GM03348 (cell line): ENCODE measurements around the gene ERP27.

Experiments used
- DNase-seq: peaks from one replicate; pipeline ENCODE4 v3.0.0; 2012; ENCODE audit warnings: low spot score

ERP27 gene

DNA sequence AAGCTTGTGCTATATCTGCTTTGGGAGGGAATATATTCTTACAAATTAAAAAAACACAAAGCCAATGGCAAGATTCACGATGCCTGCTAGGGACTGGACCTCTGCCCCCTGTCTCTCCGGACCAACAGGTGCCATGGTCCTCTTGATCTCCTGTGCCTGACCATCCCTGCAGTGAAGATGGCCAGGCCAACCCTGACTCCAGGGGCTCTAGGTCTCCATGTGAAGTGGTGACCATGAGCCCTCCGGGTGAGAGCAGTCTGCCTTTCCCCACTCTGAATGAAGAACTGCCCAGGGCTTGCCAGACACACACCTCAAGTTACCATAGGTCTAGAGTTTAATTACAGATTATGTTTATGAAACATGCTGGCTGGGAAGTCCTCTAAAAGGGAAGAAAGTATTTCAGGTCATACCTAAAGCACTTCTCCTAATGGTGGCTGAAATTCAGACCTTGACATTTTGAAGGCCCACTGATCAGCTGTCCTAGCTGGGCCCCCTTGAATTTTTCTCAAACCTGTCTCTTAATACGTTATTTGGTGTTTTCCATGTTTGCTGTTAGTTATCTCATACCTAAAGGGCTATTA lies 21.7 kb upstream of the ERP27 start:
- DNase-seq = no peak

DNA sequence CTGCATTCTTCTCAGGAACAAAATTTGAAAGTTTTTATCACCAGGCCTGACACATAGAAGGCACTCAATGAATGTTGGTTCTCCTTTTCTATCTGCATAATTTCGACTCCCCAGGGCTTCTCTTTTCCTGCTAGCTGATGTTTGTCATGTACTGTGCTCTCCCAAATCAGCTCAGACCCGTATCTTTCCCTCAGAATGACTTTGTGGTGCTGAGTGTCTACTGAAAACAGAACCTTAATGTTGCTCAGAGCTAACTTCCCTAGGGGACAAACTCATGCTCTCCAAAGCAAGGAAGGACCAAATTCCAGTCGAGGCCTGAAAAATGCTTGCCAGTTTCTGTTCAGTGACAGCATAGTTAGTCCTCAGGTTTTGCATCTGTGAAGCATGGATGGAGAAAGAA lies 21.1 kb upstream of the ERP27 start:
- DNase-seq = no peak

DNA sequence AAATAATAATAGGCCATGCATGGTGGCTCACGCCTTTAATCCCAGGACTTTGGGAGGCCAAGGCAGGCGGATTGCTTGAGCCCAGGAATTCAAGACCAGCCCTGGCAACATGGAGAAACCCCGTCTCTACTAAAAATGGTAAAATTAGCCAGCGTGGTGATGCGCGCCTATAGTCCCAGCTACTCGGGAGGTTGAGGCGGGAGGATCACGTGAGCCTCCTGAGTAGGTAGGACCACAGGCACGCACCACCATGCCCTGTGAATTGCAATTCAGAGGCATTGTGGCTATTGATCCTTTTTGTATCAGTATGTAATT lies 20.7 kb upstream of the ERP27 start:
- no peak for DNase-seq

DNA sequence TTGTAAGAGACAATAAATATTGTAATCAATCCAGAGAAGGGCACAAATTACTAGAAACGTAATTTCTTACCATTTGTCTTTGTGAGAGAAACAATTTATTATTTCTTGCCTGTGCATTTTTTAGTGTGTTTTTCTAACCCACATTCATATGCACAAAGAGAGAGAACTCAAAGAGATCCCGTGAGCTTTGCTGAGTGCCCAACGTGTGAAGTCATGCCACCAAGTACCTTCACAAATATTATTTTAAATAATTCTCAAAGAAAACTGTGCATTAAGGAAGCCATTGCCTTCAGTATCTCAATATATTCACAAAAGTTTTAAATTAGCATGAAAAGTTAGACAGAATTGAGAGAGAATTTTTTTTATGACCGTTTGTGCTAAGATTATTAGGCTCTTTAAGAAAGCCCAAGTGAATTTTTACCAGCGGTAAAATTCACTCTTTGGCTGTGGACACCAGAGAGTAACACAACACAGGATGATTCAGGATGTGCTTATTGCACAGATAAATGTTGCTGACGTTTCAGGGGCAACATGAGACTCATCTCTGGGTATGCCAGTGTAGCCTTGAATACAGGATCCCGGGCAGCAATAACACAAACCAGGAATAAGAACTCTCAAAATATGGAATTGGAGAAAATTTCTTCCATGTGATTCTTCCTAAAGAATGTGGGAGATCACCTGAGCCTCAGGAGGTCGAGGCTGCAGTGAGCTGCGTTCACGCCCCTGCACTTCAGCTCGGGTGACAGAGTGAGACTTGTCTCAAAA lies 20.2 kb upstream of the ERP27 start:
- DNase-seq = no peak

DNA sequence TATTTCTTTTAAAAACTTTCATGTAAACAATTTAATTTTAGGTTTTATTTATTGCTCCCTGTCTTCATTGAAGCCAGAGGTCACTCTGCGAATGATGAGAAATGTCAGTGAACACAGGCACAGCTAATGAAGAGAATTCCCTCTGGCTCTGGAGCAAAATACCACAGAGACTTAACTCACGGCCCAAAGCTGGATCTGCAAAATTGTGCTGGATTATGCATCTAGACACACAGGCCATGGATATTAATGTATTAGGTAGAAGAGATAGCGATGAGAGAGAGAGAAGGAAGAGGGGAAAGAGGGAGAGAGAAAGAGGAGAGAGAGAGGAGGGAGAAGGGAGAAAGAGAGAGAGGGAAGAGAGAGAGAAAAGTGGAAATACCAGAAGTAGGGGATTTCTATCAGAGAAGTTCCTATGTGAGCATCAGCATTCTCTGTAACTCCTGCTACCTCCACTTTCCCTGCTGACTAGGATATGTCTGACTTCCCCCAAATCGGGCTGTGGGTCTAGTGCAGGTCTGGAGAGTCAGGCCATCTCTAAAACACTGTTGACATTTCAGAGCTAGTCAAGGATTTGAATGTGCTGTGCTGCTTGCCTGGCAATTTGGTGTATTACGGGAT lies 19.3 kb upstream of the ERP27 start:
- no peak for DNase-seq

DNA sequence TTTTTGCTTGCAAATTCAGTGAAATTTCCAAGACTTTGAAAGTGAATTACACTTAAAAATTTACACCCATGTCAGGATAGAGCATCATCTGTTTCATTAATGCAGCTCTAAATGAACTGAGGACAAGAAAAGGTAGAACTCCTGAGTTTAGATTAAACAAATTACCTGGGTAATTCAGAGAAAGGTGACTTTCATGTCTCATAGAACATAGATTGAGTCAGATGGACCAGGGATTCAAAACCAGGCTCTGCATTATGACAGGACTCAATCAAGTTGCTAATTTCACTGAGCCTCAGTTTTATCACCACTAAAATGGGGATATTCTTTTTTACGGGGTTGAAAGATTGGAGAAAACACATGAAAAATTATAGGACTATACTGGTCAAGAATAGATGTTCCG lies 18.6 kb upstream of the ERP27 start:
- no peak for DNase-seq

DNA sequence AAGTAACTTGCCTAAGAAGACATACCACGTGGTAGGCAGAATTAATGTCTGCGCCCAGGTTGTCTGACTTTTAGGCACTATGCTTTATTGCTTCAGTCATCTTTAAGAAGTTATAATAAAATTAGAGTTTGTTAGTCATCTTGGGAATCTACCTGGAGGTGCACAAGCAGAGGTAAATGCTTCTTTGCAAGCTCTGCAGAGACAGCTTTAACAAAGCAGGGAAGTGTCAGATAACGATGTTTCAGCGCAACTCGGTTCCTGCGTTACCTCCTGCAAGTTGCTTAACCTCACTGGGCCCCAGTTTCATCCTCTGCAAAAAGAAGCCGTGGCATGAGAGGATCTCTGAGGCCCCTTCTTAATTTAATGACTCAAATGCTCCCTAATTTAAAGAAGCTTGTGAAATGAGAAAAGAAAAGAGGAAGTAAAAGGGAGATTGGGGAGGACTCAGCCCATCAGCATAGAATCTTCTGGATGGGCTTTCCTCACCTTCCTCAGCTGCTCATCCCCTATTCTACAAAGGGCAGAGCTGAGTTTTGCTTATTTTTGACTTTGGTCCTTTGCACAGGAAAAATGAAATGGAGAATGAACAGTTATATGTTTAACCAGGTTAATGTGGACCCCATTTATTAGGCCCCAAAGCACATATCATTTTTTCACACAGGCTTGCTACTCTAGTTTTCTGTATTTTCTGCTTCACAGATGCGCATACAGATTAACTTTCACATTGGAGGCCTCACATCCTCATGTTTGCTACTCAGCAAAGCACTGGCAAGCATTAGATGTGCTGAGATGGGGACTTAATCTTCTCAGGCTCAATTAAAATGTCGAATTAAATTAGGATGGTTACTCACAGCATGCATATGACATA lies 17.9 kb upstream of the ERP27 start:
- DNase-seq = no peak

DNA sequence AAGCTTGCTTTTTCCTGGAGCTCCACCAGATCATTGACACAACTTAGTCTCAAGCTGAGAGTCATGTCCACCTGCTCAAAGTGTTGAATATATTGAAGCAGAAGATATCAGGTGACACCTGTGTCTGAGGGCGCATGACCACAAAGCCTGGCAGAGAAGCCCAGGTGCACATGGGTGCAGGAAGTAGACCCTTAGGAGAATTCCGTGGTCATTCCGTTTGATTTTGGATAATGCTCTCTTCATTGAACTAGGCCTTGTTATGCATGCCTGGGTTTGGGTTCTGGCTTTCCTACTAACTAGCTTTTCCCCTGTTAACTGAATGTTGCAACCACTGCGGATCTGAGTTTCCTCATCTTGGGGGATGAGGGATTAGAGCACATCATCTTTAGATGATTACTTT lies 15.9 kb upstream of the ERP27 start:
- DNase-seq = no peak

DNA sequence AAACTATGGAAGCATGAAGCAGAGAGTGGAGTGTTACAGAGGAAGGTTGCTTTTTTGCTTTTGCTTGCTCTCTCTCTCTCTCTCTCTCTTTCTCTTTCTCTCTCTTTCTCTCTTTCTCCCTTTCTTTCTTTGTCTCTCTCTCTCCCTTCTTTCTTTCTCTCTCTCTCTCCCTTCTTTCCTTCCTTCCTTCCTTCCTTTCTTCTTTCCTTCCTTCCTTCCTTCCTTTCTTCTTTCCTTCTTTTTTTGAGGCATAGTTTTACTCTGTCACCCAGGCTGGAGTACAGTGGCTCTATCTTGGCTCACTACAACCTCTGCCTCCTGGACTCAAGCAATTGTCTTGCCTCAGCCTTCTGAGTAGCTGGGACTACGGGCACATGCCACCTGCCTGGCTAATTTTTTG lies 15.4 kb upstream of the ERP27 start:
- no peak for DNase-seq

DNA sequence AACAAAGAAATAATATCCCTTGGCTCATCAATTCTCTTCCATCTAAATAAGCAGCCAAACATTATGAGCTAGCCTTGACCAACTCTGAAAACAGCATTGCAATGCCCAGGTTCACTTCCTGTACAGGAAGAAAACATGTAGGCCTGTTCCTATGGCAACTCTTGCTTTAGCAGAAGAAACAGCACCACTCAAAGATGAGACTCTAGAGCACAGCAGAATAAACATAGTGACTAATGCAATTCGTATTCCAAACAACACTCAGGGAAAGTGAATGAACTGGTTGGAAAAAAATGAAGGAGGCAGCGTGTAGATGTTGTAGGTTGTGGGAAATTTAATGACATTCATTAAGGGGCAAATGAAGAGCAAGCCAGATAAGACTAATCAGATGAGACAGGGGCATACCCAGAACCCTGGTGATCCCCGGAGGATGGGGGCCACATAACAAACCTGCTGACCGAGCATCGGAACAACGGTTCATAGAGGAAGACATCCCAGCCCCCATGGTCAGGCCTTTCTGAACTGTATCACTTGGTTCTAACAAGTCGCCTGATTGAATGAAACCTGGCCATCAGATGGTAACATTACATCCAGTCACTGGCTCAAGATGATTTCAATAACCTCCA lies 14.1 kb upstream of the ERP27 start:
- DNase-seq = peak; percentile 65

DNA sequence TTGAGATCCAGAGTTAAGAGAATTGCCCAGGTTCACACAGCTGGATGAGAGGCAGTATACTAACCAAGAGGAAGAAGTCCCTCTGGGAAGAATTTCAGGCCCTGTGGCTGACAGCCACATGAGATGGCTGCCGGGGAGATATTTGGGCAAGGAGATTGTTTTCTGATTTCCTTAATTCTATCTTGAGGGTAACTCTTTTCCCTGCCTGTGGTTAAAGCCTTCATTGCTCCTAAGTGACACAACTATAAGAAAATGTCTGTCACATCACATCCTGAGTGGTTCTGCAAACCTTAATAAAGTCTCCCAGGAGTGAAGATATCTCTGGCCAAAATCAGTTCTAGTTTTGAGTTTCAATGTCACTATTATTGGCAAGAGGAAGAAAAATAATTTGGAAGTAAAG lies 13.5 kb upstream of the ERP27 start:
- DNase-seq = no peak

DNA sequence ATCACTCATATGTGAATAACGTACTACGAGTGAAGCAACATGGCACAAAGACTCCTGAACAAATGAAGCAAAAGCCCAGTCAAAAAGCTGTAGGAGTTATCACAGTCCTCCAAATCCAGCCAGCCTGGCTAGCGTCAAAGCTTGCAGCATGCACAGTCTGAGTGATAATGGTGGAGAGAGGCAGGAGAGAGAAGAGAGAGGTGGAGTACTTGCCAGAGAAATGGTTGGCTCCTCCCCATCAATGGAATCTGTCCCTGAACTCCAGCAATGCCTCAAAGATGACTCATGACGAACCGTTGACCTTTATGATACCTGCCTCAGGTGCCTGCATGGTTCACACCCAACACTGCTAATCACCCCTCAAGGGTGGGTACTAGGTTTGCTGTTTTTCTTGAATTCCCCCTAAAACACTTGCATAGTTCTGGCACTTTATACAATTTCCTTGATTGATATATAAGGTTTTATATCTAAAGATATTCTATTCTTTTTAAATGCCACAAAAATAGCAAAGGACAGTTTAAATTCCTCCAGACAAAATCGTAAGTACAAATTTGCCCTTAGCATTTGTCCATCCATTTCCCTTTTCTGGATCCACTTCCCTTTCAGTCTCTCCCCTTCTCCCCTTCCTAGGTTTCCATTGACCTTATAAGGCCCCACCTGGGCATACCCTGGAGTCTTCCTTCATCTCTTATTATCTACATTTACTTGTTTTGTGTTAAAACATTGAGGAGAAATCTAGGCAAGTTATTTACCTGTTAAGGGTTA lies 12.8 kb upstream of the ERP27 start:
- no peak for DNase-seq

DNA sequence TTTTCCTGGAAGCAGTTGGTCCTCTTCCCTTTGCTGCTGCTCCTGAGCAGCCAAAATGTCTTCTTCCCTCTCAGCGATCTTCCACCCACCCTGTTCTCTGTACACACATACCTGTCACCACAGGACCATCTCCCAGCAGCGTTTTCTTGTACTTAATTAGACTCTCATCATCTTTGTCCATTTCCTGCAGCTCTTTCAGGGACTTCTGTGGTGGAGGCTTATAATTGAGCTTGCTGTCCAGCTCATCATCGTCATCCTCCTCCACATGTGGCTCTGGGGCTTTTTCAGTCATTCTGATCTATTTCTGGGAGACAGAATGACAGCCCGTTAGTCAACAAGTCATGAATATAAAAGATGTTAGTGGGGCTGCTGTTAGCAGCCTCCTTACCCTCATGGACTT lies 12.1 kb upstream of the ERP27 start:
- DNase-seq = no peak

DNA sequence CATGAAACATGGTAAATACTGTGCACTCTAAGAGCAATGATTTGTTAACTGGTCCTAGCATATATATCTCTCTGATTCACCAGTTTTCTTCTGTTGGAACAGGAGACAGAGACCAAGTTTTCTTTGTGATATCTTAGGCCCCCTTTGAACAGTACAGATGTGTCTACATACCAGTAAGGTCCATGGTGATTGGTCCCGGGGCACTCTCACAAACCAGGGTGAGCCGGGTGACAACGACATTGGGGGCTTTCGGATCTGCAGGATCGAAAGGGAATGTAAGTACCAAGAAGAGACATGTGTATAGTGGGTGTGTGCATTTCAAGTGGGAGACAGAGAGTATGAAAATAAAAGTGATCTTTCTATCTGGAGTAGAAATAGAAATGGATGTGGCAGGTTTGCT lies 11.3 kb upstream of the ERP27 start:
- DNase-seq = no peak

DNA sequence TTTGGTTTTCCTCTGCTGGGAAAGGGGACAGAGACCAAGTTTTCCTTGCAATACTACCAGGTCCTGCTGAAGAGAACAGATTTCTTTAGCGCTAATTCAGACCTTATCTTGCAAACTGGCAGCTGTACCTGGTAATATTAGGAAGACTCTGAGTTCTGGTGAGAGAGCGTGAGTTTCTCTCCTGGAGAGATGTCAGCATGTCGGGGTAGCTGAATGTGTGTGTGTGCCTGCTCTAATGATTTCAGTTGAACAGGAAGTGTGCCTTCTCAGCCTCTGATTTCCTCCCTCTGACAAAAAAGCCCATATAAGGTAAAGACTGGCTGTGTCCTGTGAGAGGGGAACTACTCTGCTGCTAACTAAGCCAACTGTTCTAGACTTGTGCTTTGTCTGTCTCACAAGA lies 10.3 kb upstream of the ERP27 start:
- DNase-seq = peak; percentile 78

DNA sequence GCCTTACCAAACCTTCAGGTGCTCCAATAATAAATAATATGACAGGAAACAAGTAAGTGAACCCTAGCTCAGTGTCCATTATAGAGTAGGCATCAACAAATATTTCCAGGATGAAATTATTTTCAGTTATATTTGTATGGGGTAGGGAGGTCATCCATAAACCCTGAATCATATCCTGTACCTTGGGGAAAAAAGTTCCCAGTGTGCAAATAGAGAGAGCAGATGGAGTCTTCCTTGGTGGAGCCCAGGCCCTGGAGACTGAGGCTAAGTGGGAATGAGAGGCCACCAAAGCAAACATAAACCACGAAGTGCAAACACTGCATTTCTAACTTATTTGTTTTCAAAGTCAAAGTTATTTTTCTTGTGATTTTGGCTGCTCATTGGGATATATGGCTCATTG lies 8.5 kb upstream of the ERP27 start:
- DNase-seq = no peak

DNA sequence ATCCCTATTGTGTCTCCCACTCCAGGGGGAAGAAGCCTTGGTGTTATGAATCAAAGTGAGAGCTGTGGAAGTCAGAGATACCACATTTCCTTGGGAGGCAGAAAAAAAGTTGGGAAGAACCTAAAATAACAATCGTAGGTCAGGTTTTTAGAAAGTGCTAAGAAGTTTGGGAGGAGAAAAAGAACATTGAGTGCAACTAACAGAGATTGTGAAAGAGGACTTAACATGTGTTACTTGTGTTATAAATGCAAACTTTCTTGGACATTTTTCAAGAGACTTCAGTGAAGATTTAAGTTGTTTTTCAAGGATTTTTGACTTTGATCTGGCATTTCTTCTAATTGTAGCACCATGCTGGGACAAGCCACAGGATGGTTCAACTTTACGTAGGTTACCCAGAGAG lies 7.8 kb upstream of the ERP27 start:
- no peak for DNase-seq

DNA sequence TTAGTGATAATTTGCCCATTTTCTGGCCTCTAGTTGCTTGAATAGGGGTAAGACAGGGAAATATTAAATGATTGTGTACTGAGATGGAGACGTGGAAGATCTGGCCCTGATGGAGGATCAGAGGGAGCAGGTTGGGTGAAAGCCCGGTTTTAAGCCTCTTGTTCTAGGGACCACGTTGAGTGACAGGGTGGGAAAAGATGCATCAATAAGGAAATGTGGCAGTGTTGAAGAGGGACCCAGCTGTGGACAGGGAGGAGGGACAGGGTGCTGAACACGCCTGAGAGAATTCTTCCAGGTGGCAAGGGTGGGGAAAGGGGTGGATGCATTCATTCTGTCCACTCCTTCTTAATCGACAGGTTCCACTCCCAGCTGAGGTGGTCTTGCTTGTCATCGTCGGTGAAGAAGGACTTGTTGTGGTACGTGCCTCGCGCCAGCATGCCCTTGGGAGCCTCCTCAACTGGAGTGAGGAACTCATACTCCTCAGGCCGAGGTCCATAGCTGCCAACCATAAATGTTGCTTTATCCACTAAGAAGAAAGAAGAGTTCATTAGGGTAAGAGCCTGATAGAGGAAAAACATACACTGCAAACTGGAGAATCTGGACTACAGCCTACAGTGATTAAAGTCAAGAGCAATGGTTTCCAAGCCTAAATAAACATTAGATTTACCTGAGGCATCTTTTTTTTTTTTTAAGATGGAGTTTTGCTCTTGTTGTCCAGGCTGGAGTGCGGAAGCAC lies 4.0 kb upstream of the ERP27 start:
- no peak for DNase-seq

DNA sequence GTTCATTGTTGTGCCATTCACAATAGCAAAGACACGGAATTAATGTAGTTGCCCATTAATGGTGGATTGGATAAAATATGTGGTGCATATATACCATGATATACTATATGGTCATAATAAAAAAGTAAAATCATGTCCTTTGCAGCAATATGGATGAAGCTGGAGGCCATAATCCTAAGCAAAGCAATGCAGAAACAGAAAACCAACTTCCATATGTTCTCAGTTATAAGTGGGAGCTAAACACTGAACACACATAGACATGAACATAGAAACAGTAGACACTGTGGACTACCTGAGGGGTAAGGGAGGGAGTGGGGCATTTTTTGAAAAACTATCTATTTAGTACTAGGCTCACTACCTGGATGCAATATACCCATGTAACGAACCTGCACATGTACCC lies 3.0 kb upstream of the ERP27 start:
- no peak for DNase-seq

DNA sequence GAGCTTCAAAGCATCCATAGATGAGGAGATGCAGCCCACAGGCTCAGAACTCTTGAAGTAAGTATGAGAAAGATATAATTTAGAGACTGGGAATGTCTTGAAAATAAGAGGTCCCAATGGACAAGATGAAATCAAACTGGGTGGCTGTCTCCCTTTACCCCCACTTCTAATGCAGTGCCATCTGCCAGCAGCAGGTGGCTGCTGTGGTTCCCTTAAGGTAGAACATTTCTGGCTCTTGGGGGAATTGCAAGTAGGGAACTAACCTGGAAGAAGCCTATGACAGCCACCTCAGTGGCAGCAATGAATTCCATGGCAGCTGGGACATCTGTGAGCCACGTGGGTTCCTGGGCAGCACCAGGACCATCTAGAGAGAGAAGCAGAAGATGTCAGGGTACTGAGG lies 648 bp downstream of the ERP27 start:
- no peak for DNase-seq

DNA sequence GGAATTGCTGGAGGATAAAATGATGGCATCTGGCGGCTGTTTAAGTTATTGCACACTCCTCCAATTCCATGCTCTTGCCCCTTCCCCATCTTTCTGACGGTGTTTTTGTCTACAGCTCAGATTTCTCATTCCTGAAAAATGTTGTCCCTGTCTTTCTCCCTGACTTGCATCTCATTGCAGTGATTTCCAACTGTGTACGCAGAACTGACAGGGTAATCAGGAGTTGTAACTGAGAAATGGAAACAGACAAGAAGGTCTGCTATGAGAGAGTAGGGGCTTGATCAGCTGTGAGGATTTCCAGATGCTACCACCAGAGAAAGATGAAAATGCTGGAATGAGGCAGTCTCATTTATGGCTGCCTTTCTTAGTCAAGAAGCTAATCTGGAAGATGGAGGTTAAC lies 1.3 kb downstream of the ERP27 start:
- no peak for DNase-seq
